GM19023 (cell line): ENCODE results near the gene SMIM9.
A peak's percentile ranks its signal among the peaks of the same experiment; 100 is the strongest.
"Not testable (repeated sequence)": the region's sequence is repeated elsewhere in the genome, so short reads cannot be mapped to it uniquely, and the experiment has no call there.

ENCODE experiments used
- ATAC-seq: cut with Tn5 transposase; IDR thresholded peaks from one replicate; pipeline ENCODE4 v1.9.1; 2021; ENCODE audit warnings: mild to moderate bottlenecking, moderate library complexity; ENCODE audit not compliant: unreplicated experiment

Gene SMIM9

GRCh38 chrX:154834562-154834961 lies at the start of gene SMIM9:
TSS of gene SMIM9 (minus strand) at chrX:154834662. CDS start at chrX:154830856, 3,806 bp downstream.
- ATAC-seq, result no peak

- not testable (repeated sequence) for ATAC-seq
Measured at GRCh38 chrX:154884069-154884468, 49.6 kb upstream of the SMIM9 start.

GRCh38 chrX:154873329-154873728 lies 38.9 kb upstream of the SMIM9 start:
- ATAC-seq, result no peak

- ATAC-seq, result not testable (repeated sequence)
Measured at GRCh38 chrX:154868522-154868921, 34.1 kb upstream of the SMIM9 start.

GRCh38 chrX:154855256-154855655 lies 20.8 kb upstream of the SMIM9 start:
- no peak for ATAC-seq

- no peak for ATAC-seq
Measured at GRCh38 chrX:154850957-154851611, 16.6 kb upstream of the SMIM9 start.

- no peak for ATAC-seq
Measured at GRCh38 chrX:154840856-154841255, 6.4 kb upstream of the SMIM9 start.

GRCh38 chrX:154836163-154836562 lies 1.7 kb upstream of the SMIM9 start:
- no peak for ATAC-seq

- no peak for ATAC-seq
Measured at GRCh38 chrX:154833746-154834274, 652 bp downstream of the SMIM9 start.

- ATAC-seq, result no peak
Measured at GRCh38 chrX:154829926-154830442, 4.5 kb downstream of the SMIM9 start.

- ATAC-seq, result no peak
Measured at GRCh38 chrX:154829134-154829533, 5.3 kb downstream of the SMIM9 start.

- ATAC-seq, result no peak
Measured at GRCh38 chrX:154828016-154828408, 6.5 kb downstream of the SMIM9 start.

GRCh38 chrX:154827194-154828015 lies 7.1 kb downstream of the SMIM9 start:
- ATAC-seq, result peak; percentile 86

- not testable (repeated sequence) for ATAC-seq
Measured at GRCh38 chrX:154825586-154825985, 8.9 kb downstream of the SMIM9 start.

GRCh38 chrX:154824638-154825037 lies 9.8 kb downstream of the SMIM9 start:
- no peak for ATAC-seq

- no peak for ATAC-seq
Measured at GRCh38 chrX:154822029-154822428, 12.4 kb downstream of the SMIM9 start.

GRCh38 chrX:154821523-154821922 lies 12.9 kb downstream of the SMIM9 start:
- no peak for ATAC-seq

- no peak for ATAC-seq
Measured at GRCh38 chrX:154819771-154820341, 14.6 kb downstream of the SMIM9 start.

GRCh38 chrX:154818916-154819770 lies 15.3 kb downstream of the SMIM9 start:
- ATAC-seq, result no peak

GRCh38 chrX:154817048-154817618 lies 17.3 kb downstream of the SMIM9 start:
- not testable (repeated sequence) for ATAC-seq
